GM10266 (cell line): Measurements from ENCODE around the gene ART3.

Experiments
- DNase-seq: peaks from one replicate; pipeline ENCODE4 v3.0.0; 2012; ENCODE audit errors: extremely low spot score
- TF ChIP-seq, protein P1 (sequence below): IDR thresholded peaks from 2 replicates; pipeline ENCODE4 v1.5.1; 2012; ENCODE audit warnings: mild to moderate bottlenecking, low read depth; ENCODE audit not compliant: control insufficient read depth, insufficient read depth; ENCODE audit errors: missing control alignments

The ART3 gene

DNA sequence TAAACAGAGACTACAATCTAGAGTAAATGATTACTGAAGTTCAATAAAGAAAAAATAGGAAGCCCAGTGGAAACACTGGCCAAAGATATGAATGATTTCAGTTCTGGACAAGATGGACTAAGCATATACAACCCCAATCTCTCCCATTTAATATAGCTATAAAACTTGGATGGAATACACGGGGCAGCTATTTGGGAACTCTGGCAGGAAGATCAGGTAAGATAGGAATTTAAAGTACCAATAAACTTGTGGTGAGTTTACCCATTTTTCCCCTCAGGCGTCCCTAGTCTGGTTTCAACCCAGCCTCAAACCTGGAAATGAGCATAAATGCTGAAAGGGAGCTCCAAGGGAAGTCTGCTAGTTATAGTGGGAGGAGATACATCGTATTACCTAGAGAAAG lies 53.2 kb downstream of the ART3 start:
- DNase-seq, result no peak
- TF ChIP-seq, protein P1, sequence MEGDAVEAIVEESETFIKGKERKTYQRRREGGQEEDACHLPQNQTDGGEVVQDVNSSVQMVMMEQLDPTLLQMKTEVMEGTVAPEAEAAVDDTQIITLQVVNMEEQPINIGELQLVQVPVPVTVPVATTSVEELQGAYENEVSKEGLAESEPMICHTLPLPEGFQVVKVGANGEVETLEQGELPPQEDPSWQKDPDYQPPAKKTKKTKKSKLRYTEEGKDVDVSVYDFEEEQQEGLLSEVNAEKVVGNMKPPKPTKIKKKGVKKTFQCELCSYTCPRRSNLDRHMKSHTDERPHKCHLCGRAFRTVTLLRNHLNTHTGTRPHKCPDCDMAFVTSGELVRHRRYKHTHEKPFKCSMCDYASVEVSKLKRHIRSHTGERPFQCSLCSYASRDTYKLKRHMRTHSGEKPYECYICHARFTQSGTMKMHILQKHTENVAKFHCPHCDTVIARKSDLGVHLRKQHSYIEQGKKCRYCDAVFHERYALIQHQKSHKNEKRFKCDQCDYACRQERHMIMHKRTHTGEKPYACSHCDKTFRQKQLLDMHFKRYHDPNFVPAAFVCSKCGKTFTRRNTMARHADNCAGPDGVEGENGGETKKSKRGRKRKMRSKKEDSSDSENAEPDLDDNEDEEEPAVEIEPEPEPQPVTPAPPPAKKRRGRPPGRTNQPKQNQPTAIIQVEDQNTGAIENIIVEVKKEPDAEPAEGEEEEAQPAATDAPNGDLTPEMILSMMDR, result no peak

DNA sequence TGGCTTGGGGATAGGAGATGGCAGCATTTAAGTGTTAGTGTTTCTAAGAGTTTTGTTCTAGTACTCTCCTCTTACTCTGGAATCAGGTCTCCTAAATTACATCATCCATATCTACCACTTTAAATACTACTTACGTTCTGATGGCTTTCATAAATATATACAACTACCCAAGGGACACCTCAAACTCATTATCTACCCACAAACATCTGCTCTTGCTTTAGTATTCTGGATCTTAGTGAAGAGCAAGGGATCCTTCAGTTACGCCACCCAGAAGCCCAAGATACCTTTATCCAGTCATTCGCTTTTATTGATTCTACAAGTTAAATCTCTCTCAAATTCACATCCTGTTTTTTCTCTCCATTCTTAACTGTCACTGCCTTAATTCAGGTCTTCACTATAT lies 66.7 kb downstream of the ART3 start:
- TF ChIP-seq, protein P1, result no peak
- DNase-seq, result no peak

DNA sequence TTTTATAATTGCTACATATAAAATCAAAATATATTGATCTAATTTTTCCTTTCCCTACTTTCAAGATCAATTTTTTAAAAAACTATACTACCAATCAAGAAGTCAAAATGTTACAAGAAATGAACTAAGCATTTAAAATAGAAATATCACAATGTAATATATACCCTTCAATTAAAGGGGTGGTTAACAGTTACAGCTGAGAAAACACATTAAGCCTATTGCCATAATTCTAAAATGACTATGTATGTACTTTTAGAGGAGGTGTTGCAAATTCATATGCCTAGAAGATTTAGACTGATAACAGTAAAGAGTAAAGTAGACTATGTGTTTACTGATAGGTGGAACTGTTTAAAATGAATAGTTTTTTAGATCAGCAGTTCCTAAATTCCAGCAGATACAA lies 70.0 kb downstream of the ART3 start:
- DNase-seq, result no peak
- TF ChIP-seq, protein P1, result no peak

DNA sequence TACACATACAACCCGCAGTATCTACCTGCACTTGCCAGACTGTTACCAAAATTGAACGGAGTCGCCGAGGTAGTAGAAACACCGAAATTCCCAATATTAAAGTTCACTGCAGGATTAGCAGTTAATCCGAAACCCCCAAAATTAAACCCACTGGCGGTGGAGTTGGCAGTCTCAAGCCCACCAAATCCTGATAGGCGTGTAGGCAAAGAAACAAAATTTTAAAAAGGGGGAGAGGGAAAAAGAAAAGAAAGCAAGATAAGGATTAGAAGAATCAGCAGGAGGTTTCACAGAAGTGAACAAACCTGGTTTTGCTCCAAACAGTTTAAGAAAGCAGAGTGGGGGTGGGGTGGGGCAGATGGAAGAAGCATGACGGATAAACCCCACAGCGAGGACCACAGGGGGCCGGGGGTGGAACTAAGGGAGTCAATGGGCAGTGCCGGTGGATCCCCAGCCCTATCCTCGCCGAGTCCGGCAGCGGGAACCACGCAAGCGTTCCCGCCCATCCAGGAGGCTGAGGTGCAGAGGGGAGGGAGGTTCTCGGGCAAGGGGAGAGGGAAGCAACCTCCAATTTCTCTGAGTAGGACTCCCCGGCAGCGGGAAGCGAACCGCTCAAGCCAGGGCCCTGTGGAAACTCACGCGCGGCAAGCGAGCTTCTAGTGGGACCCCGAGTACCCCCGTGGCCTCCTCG lies 73.1 kb downstream of the ART3 start:
- peak; percentile 53 for DNase-seq
- TF ChIP-seq, protein P1, result no peak

DNA sequence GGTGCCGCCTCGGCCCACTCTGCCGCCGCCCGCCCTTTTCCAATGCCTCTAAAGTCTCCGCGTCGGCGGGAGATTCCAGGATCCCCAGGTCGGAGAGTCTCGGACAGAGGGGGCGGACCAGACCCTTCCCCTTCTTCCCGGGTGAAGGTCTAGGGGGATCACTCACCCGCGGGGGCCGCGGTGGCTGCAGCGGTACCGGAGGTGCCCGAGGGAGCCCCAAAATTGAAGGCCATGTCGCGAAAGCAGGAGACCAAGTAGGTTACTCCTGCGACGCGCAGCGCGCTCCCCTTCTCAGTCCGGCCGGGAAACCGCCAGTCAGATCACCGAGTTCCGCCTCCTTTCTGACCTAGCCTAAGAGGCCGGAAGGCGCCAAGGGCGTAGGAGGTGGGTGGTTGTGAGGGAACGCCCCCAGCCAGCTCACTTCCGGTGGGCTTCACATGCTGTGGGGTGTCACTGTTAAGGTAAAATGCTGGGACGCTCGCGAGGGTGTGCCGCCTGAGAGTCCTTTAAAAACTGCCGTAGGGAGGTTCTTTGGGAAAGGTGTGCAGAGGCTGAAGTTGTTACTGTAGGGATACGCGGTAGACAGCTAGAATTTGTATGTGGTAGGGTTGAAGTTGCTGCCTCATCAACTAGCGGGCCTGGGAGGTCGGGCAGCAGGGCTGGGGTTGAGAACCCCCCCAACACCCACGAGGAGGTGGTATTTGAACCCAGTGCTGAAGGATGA lies 73.8 kb downstream of the ART3 start, which contains the start of gene NUP54:
TSS of gene NUP54 (minus strand) at position 256 of the 724 bp plus-strand sequence. CDS start at position 233, 23 bp downstream.
- peak; percentile 90 for DNase-seq
- TF ChIP-seq, protein P1, result no peak

DNA sequence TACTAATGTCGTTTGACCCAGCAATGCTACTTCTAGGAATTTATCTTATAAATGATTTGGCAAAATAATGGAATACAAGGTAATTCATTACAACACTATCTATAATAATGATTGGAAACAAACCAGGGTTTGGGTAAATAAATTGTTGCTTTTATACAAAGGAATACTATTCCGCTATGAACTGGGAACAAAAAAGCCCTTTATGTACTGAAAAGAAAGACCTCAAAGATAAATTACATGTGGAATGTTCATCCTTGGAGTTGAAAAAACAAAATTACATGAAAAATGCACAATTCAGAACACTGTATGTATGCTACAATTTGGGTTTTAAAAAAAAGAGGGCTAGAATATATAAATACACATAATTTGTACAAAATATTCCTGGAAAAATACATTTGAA lies 78.8 kb downstream of the ART3 start:
- no peak for DNase-seq
- TF ChIP-seq, protein P1, result no peak

DNA sequence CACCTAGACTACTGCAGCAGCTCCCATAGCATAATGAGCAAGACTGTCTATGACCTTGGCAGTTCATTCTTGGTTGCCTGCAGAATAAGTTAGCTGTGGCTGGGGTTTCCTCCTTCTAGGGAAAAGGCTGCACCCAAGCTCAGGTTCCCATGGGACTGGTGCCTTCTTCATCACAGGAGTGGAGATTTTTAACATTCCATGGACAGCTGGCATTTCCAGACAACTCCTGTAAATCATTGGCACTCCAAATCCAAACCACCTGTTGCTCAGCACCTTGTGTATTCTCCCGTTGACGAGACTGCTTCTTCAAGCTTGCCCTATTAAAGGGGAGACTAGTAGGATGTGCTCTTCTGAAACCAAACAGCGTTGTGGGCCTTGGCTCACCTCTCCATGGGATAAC lies 81.5 kb downstream of the ART3 start:
- TF ChIP-seq, protein P1, result no peak
- no peak for DNase-seq
